Neural progenitor cell (in vitro differentiated cells): ENCODE measurements around the gene BBS9. TPM values are rescaled to one million over a fixed set of nuclear protein-coding genes. Genes with fewer than 3 reads are reported as not detected.

Experiments used
- DNase-seq: peaks from one replicate; pipeline ENCODE4 v3.0.0-alpha.2; 2016; ENCODE audit warnings: low spot score
- H2AFZ ChIP-seq: fragments of 200-600 bp; sonication (generic); replicated peaks from 2 replicates; pipeline ENCODE4 v1.6.1; 2016; ENCODE audit warnings: antibody characterized with exemption
- H3F3A ChIP-seq: fragments of 200-600 bp; sonication (generic); 2 replicates; pipeline ENCODE4 v1.6.1; 2016; ENCODE audit warnings: antibody characterized with exemption, low read depth
- H3K27ac ChIP-seq: fragments of 200-600 bp; sonication (generic); 2 replicates; pipeline ENCODE4 v1.5.1; 2016; ENCODE audit warnings: mild to moderate bottlenecking
- H3K27me3 ChIP-seq: fragments of 200-600 bp; sonication (generic); 2 replicates; pipeline ENCODE4 v1.6.1; 2016; ENCODE audit warnings: mild to moderate bottlenecking, moderate library complexity
- H3K36me3 ChIP-seq: fragments of 200-600 bp; sonication (generic); 2 replicates; pipeline ENCODE4 v1.5.1; 2016
- H3K4me1 ChIP-seq: fragments of 200-600 bp; sonication (generic); 2 replicates; pipeline ENCODE4 v1.6.1; 2016; ENCODE audit warnings: mixed run types
- H3K4me2 ChIP-seq: fragments of 200-600 bp; sonication (generic); 2 replicates; pipeline ENCODE4 v1.6.1; 2016
- H3K4me3 ChIP-seq: fragments of 200-600 bp; sonication (generic); 2 replicates; pipeline ENCODE4 v1.5.1; 2016
- H3K79me2 ChIP-seq: fragments of 200-600 bp; sonication (generic); 2 replicates; pipeline ENCODE4 v1.6.1; 2016; ENCODE audit warnings: low read depth
- H3K9ac ChIP-seq: fragments of 200-600 bp; sonication (generic); 2 replicates; pipeline ENCODE4 v1.6.1; 2016
- H3K9me3 ChIP-seq: fragments of 200-600 bp; sonication (generic); 2 replicates; pipeline ENCODE4 v1.5.1; 2016; ENCODE audit warnings: low read depth
- H4K20me1 ChIP-seq: fragments of 200-600 bp; sonication (generic); 2 replicates; pipeline ENCODE4 v1.6.1; 2016; ENCODE audit warnings: low read depth
- H3K27ac Mint-ChIP-seq: 3 replicates; pipeline ENCODE4 v1.8.0; 2021; ENCODE audit warnings: mixed read lengths
- H3K27me3 Mint-ChIP-seq: 2 replicates; pipeline ENCODE4 v1.8.0; 2022; ENCODE audit warnings: low read depth, mild to moderate bottlenecking, inconsistent platforms, moderate library complexity, mixed read lengths; ENCODE audit not compliant: insufficient read depth
- H3K36me3 Mint-ChIP-seq: 3 replicates; pipeline ENCODE4 v1.8.0; 2021; ENCODE audit warnings: mixed read lengths
- H3K4me1 Mint-ChIP-seq: 3 replicates; pipeline ENCODE4 v1.8.0; 2021; ENCODE audit warnings: mixed read lengths
- H3K4me3 Mint-ChIP-seq: 3 replicates; pipeline ENCODE4 v1.8.0; 2021; ENCODE audit warnings: mild to moderate bottlenecking, moderate library complexity, mixed read lengths
- H3K9me3 Mint-ChIP-seq: 3 replicates; pipeline ENCODE4 v1.8.0; 2020; ENCODE audit warnings: mixed read lengths
- EZH2 ChIP-seq: fragments of 200-600 bp; sonication (generic); IDR thresholded peaks from 2 replicates; pipeline ENCODE4 v1.6.1; 2017; ENCODE audit warnings: antibody characterized with exemption, mild to moderate bottlenecking, moderate library complexity
- EZH2phosphoT487 ChIP-seq: fragments of 200-600 bp; sonication (generic); IDR thresholded peaks from 2 replicates; pipeline ENCODE4 v1.6.1; 2017; ENCODE audit warnings: antibody characterized with exemption
- total RNA-seq: library from RNA; depleted of rRNA; stranded (reverse); fragments of >200 nt; gene quantifications from 2 replicates; pipeline ENCODE4 v1.2.3, GENCODE V29; 2015; ENCODE audit warnings: low replicate concordance
- TF ChIP-seq, protein P1 (sequence below): fragments of 200-600 bp; sonication (generic); IDR thresholded peaks from 2 replicates; pipeline ENCODE4 v1.5.1; 2017; ENCODE audit warnings: antibody characterized with exemption, mild to moderate bottlenecking

BBS9 gene
- total RNA-seq, 1 donor from 2014 or later, result 40.3 TPM

DNA sequence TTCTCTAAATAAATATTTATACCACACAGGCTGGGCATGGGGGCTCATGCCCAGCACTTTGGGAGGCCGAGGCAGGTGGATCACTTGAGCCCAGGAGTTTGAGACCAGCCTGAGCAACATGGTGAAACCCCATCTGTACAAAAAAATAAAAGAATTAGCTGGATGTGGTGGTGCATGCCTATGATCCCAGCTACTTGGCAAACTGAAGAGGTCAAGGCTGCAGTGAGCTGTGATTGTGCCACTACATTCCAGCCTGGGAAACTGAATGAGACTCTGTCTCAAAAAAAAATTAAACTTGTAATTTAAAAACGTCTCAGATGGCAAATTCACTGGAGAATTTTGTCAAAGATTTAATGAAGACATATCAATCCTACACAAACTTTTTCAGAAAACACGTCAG is 498.4 kb downstream of the BBS9 start:
- no peak overlapping the region for H3K9ac ChIP-seq
- H3K36me3 Mint-ChIP-seq, result peaks cover 3% of the 10 kb centered on the region
- no peaks in the 10 kb centered on the region for H3K9me3 ChIP-seq
- no peak for DNase-seq
- peaks cover 7% of the 10 kb centered on the region for H3K9me3 Mint-ChIP-seq
- no peak overlapping the region for H3K27ac Mint-ChIP-seq
- H3K4me3 Mint-ChIP-seq, result no peak overlapping the region
- peaks cover 41% of the 10 kb centered on the region for H3K4me1 ChIP-seq
- no peaks in the 10 kb centered on the region for H4K20me1 ChIP-seq
- H3K27me3 ChIP-seq, result no peaks in the 10 kb centered on the region
- no peak overlapping the region for H3K27ac ChIP-seq
- no peaks in the 10 kb centered on the region for H3K79me2 ChIP-seq
- peaks cover 19% of the 10 kb centered on the region for H3K4me1 Mint-ChIP-seq
- no peaks in the 10 kb centered on the region for H3K36me3 ChIP-seq
- no peak overlapping the region for H3K4me3 ChIP-seq
- peaks cover 23% of the 10 kb centered on the region for H3F3A ChIP-seq
- H2AFZ ChIP-seq, result no peak overlapping the region
- peaks cover under 1% of the 10 kb centered on the region for H3K27me3 Mint-ChIP-seq
- H3K4me2 ChIP-seq, result no peak overlapping the region
- TF ChIP-seq EZH2, result no peak
- TF ChIP-seq EZH2phosphoT487, result no peak
- TF ChIP-seq, protein P1, sequence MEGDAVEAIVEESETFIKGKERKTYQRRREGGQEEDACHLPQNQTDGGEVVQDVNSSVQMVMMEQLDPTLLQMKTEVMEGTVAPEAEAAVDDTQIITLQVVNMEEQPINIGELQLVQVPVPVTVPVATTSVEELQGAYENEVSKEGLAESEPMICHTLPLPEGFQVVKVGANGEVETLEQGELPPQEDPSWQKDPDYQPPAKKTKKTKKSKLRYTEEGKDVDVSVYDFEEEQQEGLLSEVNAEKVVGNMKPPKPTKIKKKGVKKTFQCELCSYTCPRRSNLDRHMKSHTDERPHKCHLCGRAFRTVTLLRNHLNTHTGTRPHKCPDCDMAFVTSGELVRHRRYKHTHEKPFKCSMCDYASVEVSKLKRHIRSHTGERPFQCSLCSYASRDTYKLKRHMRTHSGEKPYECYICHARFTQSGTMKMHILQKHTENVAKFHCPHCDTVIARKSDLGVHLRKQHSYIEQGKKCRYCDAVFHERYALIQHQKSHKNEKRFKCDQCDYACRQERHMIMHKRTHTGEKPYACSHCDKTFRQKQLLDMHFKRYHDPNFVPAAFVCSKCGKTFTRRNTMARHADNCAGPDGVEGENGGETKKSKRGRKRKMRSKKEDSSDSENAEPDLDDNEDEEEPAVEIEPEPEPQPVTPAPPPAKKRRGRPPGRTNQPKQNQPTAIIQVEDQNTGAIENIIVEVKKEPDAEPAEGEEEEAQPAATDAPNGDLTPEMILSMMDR, result no peak

DNA sequence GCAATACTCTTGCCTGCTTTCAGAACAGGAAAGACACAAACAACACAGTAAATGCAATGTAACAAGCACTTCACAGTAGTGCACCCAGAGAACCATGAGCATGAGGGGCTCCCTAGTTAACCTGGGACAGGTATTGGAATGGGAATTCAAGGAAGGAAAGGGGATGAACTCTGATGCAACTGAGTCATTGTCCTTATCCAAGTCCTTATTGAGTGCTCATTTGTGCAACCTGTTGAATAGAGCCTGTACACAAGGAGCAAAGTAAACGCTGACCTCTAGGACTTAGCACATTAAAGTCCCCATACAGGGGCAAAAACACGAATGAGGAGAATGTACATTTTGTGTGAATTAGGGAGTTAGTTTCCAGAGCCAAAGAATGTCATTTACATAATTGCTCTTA is 499.5 kb downstream of the BBS9 start:
- no peak for DNase-seq
- no peak overlapping the region for H3K4me3 ChIP-seq
- H3K9me3 Mint-ChIP-seq, result peaks cover 7% of the 10 kb centered on the region
- H3K4me1 ChIP-seq, result peaks cover 50% of the 10 kb centered on the region
- no peaks in the 10 kb centered on the region for H3K36me3 ChIP-seq
- peaks cover 3% of the 10 kb centered on the region for H3K36me3 Mint-ChIP-seq
- H3K9me3 ChIP-seq, result no peaks in the 10 kb centered on the region
- H3K79me2 ChIP-seq, result no peaks in the 10 kb centered on the region
- peaks cover 33% of the 10 kb centered on the region for H3F3A ChIP-seq
- H4K20me1 ChIP-seq, result no peaks in the 10 kb centered on the region
- no peak overlapping the region for H3K4me2 ChIP-seq
- H3K9ac ChIP-seq, result no peak overlapping the region
- no peak overlapping the region for H2AFZ ChIP-seq
- H3K27ac ChIP-seq, result no peak overlapping the region
- H3K4me1 Mint-ChIP-seq, result peaks cover 23% of the 10 kb centered on the region
- peaks cover 2% of the 10 kb centered on the region for H3K27me3 Mint-ChIP-seq
- H3K27ac Mint-ChIP-seq, result no peak overlapping the region
- no peak overlapping the region for H3K4me3 Mint-ChIP-seq
- TF ChIP-seq EZH2phosphoT487, result no peak
- TF ChIP-seq, protein P1, result no peak
- no peak for TF ChIP-seq EZH2
- no peaks in the 10 kb centered on the region for H3K27me3 ChIP-seq

DNA sequence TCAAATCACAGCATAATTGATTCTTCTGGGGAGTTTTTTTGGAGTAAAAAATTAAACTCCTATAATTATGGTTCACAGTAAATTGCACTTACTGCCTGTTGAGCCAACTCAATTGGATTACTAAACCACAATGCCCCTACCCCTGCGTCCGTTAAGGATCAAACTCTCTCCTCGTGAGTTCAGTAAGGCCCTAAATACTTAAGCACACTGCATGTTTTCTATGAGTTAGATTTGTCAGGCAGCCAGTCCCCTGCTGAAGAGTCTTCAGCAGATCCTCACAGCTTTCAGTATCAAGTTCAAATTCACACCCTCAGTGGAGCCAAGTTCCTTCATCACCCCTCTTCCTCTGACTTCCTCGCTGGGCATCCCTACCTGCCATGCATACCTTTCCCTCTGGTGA is 501.0 kb downstream of the BBS9 start:
- Mint-ChIP-seq H3K4me1 (peaks cover 23% of the 10 kb centered on the region), H3K27ac (no peak overlapping the region), H3K27me3 (peaks cover 2% of the 10 kb centered on the region), H3K36me3 (peaks cover 3% of the 10 kb centered on the region), H3K9me3 (peaks cover 7% of the 10 kb centered on the region), H3K4me3 (no peak overlapping the region)
- TF ChIP-seq EZH2 (no peak), EZH2phosphoT487 (no peak)
- TF ChIP-seq, protein P1, result no peak
- no peak overlapping the region for H3K4me3 ChIP-seq
- peak; percentile 55 for DNase-seq
- H3K9me3 ChIP-seq, result no peaks in the 10 kb centered on the region
- no peak overlapping the region for H3K9ac ChIP-seq
- H3F3A ChIP-seq, result peaks cover 33% of the 10 kb centered on the region
- H3K36me3 ChIP-seq, result no peaks in the 10 kb centered on the region
- peak overlapping the region; percentile 9 for H3K4me2 ChIP-seq
- H2AFZ ChIP-seq, result no peak overlapping the region
- no peaks in the 10 kb centered on the region for H3K27me3 ChIP-seq
- no peak overlapping the region for H3K27ac ChIP-seq
- H4K20me1 ChIP-seq, result no peaks in the 10 kb centered on the region
- no peaks in the 10 kb centered on the region for H3K79me2 ChIP-seq
- H3K4me1 ChIP-seq, result peaks cover 56% of the 10 kb centered on the region
